Measurements from ENCODE around the gene VIPR2.

Gene VIPR2

DNA sequence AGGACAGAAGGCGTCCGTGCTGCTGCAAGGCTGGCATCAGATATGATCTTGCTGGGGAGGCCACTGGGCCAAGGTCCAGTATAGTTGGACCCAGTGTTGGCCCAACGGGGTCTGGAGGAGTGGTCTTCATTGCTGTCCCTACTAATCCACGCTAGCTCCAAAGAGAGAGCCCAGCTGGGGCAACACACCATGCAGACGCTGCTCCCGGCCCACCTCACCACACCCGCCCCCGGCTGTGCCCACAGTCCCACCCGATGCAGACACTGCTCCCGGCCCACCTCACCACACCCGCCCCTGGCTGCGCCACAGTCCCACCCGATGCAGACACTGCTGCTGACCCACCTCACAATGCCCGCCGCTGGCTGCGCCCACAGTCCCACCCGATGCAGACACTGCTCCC is 121.5 kb downstream of the VIPR2 start:
- intact Hi-C loops (cut with DNase I; ENCODE audit: low total_unique reads), result no loop called here
- no peak overlapping the region for H3K4me3 ChIP-seq
- peak in 1 of 2 donors; percentile 47 for DNase-seq
- H3K27me3 ChIP-seq, result no peaks in the 10 kb centered on the region
- no peaks in the 10 kb centered on the region for H3K36me3 ChIP-seq
- H3K9me3 ChIP-seq, result no peaks in the 10 kb centered on the region
- TF ChIP-seq, protein P1, sequence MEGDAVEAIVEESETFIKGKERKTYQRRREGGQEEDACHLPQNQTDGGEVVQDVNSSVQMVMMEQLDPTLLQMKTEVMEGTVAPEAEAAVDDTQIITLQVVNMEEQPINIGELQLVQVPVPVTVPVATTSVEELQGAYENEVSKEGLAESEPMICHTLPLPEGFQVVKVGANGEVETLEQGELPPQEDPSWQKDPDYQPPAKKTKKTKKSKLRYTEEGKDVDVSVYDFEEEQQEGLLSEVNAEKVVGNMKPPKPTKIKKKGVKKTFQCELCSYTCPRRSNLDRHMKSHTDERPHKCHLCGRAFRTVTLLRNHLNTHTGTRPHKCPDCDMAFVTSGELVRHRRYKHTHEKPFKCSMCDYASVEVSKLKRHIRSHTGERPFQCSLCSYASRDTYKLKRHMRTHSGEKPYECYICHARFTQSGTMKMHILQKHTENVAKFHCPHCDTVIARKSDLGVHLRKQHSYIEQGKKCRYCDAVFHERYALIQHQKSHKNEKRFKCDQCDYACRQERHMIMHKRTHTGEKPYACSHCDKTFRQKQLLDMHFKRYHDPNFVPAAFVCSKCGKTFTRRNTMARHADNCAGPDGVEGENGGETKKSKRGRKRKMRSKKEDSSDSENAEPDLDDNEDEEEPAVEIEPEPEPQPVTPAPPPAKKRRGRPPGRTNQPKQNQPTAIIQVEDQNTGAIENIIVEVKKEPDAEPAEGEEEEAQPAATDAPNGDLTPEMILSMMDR (IDR thresholded peaks at IDR 0.05), result no peak
- peaks cover 0 to 32% (median 20%) of the 10 kb centered on the region in 4 donors for H3K4me1 ChIP-seq
- H3K27ac ChIP-seq, result no peak overlapping the region

DNA sequence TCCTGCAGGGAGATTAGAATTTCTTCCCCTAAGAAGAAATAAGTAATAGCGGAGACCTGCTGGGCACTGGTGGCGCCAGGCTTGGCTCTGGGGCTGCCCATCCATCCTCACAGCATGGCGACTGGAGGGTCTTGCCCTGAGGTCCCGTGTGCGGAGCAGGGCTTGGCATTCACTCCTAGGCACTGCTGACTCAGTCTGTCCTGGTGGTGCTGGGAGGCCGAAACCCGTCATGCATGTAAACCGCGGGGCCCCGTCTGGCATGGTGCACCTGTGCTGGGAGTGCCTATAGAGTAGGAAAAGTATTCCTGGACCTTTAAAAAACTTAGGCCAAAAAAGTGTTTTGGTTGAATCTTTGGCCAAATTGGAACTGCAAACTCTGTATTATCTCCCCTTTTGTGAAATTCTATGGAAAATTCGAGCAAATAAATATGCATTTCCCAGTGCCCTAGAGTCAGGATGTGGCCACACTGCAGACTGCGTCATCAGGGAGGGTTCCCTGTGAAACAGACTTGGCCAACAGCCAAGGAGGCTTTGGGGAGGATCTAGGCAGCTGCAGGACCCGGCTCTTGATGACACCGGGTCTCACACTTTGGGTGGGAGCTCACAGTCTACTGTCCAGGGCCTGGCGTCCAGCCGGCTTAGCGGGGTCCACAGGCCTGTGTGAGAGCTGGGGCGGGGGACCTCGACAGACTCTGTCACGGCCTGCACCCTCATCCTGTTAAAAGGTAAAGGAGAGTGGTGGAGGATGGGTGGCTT is 122.3 kb downstream of the VIPR2 start:
- H3K36me3 ChIP-seq, result no peaks in the 10 kb centered on the region
- no peak overlapping the region for H3K27ac ChIP-seq
- peaks cover 0 to 24% (median 14%) of the 10 kb centered on the region in 4 donors for H3K4me1 ChIP-seq
- H3K27me3 ChIP-seq, result no peaks in the 10 kb centered on the region
- TF ChIP-seq, protein P1 (IDR thresholded peaks at IDR 0.05), result no peak
- DNase-seq, result peak in 1 of 2 donors; percentile 59
- intact Hi-C loops (cut with DNase I; ENCODE audit: low total_unique reads), result no loop called here
- H3K4me3 ChIP-seq, result no peak overlapping the region
- no peaks in the 10 kb centered on the region for H3K9me3 ChIP-seq

DNA sequence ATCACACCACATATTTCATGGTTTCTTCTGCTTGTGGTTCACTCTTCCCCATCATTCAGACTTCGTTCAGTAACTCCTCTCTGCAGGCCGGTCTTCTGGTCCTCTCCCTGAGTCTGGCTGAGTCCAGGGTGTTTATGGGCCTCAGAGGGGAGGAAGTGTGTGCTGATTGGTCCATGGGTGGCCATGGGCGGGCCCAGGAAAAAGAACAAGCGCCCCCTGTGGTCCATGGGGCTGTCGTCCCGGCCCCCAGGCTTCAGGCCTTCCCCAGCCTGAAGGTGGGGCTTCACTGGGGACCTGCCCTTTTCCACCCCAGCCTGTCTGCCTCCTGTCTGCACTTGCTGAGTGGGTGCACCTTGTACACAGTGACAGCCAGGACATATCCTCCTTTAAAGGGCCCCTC is 123.7 kb downstream of the VIPR2 start:
- TF ChIP-seq, protein P1 (IDR thresholded peaks at IDR 0.05), result no peak
- Histone ChIP-seq H3K36me3 (no peaks in the 10 kb centered on the region), H3K4me1 (peaks cover 0 to 17% (median 11%) of the 10 kb centered on the region in 4 donors), H3K27me3 (no peaks in the 10 kb centered on the region), H3K27ac (no peak overlapping the region), H3K9me3 (no peaks in the 10 kb centered on the region), H3K4me3 (no peak overlapping the region)
- DNase-seq, result peak in 1 of 2 donors; percentile 28
- intact Hi-C loops (cut with DNase I; ENCODE audit: low total_unique reads), result no loop called here

DNA sequence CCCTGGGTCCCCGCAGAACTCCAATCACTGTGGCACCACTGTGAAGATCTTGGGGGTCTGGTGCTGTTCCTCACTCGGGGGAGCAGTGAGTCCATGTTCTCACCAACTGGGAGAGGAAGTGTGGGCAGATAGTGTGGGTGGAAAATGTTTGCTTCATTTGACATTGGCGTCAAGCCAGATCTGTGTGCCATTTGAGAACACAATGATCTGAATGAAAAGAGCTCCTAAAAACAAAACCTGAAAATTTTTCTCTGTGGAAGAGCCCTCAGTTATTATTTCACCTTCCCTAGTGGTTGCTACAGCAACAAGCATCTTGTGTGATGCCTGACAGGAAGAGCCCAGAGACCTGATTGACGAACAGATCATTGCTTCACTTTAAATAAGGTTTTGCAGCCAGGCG is 125.6 kb downstream of the VIPR2 start:
- TF ChIP-seq, protein P1 (IDR thresholded peaks at IDR 0.05), result no peak

DNA sequence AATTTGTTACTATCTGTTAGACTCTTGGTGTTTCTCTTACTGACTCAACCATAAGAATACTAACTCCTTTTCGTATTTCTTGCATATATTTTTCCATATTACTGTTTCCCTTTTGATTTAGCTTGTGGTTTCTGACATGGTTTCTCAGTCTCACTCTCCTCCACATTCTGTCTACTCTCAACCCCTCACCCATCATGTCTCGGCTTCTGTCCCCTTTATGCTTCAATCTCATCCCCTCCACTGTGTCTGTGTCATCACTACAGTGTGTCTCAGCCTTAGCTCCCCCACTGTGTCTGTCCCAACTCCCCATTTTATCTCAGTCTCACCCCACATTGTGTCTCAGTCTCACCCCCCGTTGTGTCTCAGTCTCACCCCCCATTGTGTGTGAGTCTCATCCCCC is 126.9 kb downstream of the VIPR2 start:
- intact Hi-C loops (cut with DNase I; ENCODE audit: low total_unique reads), result no loop called here
- Histone ChIP-seq H3K27me3 (no peaks in the 10 kb centered on the region), H3K4me1 (peaks cover 4 to 48% (median 42%) of the 10 kb centered on the region in 4 donors)

More for the DNA sequence above, 125.6 kb downstream of the VIPR2 start:
- no peak for DNase-seq
- H3K9me3 ChIP-seq, result no peaks in the 10 kb centered on the region
- H3K4me3 ChIP-seq, result no peak overlapping the region
- peaks cover 0 to 35% (median 29%) of the 10 kb centered on the region in 4 donors for H3K4me1 ChIP-seq
- intact Hi-C loops (cut with DNase I; ENCODE audit: low total_unique reads), result no loop called here
- peak overlapping the region; percentile 60 to 62 for H3K27ac ChIP-seq
- H3K36me3 ChIP-seq, result no peaks in the 10 kb centered on the region
- no peaks in the 10 kb centered on the region for H3K27me3 ChIP-seq

More for the DNA sequence above, 126.9 kb downstream of the VIPR2 start:
- H3K9me3 ChIP-seq, result no peaks in the 10 kb centered on the region
- peak overlapping the region; percentile 87 to 91 for H3K27ac ChIP-seq
- no peak overlapping the region for H3K4me3 ChIP-seq
- DNase-seq, result no peak
- H3K36me3 ChIP-seq, result no peaks in the 10 kb centered on the region
- TF ChIP-seq, protein P1 (IDR thresholded peaks at IDR 0.05), result no peak

Data from tibial artery (tissue), 4 donors.